Adrenal gland (tissue), 5 donors: Measurements from ENCODE around the gene KLHL21.

Experiments used
- CTCF ChIP-seq, 6 experiments: fragments of 450-650 bp in 4 of 6; fragments of 200-600 bp in 2 of 6; sonication (generic) in 1 of 6; IDR thresholded peaks; 1 replicate in 5 of 6; 2 replicates in 1 of 6; pipeline versions ENCODE4 v1.5.1 to v1.8.0; 2016 to 2021; ENCODE audit warnings: antibody characterized with exemption in 6 of 6, mild to moderate bottlenecking in 2 of 6, moderate library complexity in 1 of 6
- POLR2A ChIP-seq, 2 donors: fragments of 450-650 bp; IDR thresholded peaks; one replicate each; pipeline ENCODE4 v1.6.1; 2017; ENCODE audit warnings: antibody characterized with exemption in 2 of 2, mild to moderate bottlenecking in 2 of 2, moderate library complexity in 1 of 2
- donor health status: DM: no; HTN: no; CAD: no.

- TF ChIP-seq CTCF (IDR thresholded peaks at IDR 0.05): no peak
- no peak for TF ChIP-seq POLR2A (IDR thresholded peaks at IDR 0.05)
Measured at GRCh38 chr1:6592441-6592840, 10.2 kb downstream of the KLHL21 start.
